Urinary bladder (tissue), 4 donors: ENCODE measurements around the gene ACOT13. TPM values are rescaled to one million over a fixed set of nuclear protein-coding genes. Genes with fewer than 3 reads are reported as not detected.
"Not testable (repeated sequence)": the region's sequence is repeated elsewhere in the genome, so short reads cannot be mapped to it uniquely, and the experiment has no call there.

Source experiments
- DNase-seq: peaks from one replicate; pipeline ENCODE4 v3.0.0-alpha.2; 2015; ENCODE audit errors: extremely low spot score
- H3K27ac ChIP-seq: one replicate; pipeline ENCODE4 v1.5.1; 2013; ENCODE audit warnings: low read depth, mild to moderate bottlenecking, moderate library complexity
- H3K36me3 ChIP-seq: one replicate; pipeline ENCODE4 v1.6.1; 2013; ENCODE audit warnings: mild to moderate bottlenecking, moderate library complexity; ENCODE audit not compliant: insufficient read depth
- H3K4me1 ChIP-seq: one replicate; pipeline ENCODE4 v1.6.1; 2013; ENCODE audit warnings: mild to moderate bottlenecking, moderate library complexity; ENCODE audit not compliant: insufficient read depth
- H3K4me3 ChIP-seq: one replicate; pipeline ENCODE4 v1.5.1; 2013; ENCODE audit warnings: low read depth, low read length
- WGBS: extraction: QIAGEN DNeasy Blood & Tissue Kit; methylation state at CpG from one replicate; pipeline ENCODE4 v1.1.7; 2013; 5-methylcytosine and 5-hydroxymethylcytosine counted together
- polyA plus RNA-seq: library from polyadenylated mRNA; stranded (reverse); fragments of 200-250 nt; gene quantifications from one replicate; pipeline ENCODE4 v1.2.3, GENCODE V29; 2013
- total RNA-seq: library from RNA; depleted of rRNA; stranded (reverse); fragments of >200 nt; gene quantifications from one replicate; pipeline ENCODE4 v1.2.3, GENCODE V29; 2014
- donor health status: healthy with polysubstance abuse.
- donor health status: healthy.

Gene ACOT13
- total and polyA plus RNA-seq, 2 donors: 8.7 to 12.0 TPM

DNA sequence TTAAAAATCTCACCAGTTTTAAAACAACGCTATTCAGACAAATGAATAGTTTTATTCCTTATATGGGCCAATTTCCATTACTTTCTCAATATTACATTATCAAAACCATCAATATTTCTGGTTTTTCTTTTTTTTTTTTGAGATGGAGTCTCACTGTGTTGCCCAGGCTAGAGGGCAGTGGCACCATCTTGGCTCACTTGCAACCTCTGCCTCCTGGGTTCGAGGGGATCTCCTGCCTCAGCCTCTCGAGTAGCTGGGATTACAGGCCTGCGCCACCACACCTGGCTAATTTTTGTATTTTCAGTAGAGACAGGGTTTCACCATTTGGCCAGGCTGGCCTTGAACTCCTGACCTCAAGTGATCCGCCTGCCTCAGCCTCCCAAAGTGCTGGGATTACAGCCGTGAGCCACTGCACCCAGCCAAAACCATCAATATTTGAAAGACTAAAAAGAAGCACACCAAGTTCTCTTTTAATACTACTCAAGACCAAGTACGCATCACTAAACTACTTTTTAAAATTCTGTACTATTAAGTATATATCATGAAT is 49.8 kb downstream of the ACOT13 start:
- WGBS: 76% methylated on average over 7 of the region's 7 CpGs
- not testable (repeated sequence) for DNase-seq, H3K4me1 ChIP-seq, H3K27ac ChIP-seq, H3K36me3 ChIP-seq
- peak overlapping the region; percentile 37 for H3K4me3 ChIP-seq

DNA sequence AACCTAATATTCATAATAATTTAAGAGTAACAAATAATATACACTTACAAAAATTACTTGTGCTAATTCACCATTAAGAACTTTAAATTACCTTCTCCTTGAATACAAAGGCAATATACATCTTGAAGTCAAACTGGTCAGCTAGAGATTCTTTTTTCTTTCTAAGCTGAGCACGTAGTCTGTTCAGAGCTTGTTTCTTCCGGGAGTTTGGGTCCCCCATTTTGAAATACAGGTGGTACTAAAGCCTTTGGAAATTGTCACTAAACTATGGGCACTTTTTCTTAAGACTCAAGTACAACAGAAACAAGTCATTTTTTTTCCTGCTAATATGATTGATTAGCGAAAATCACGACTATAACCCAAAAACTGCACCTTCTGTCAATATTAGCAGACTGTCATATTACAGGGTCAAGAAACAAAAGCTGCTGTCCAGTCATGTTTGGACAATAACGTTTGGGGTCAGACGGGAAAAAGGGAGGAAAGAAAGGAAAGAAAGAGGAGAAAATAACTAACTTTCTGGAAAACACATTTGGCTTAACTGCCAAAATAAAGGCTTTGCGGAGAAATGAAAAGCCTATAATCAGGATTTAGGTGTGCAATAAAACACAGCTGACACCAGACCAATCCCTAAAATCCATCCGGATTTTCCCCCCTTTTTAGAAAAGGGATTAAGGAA is 51.7 kb downstream of the ACOT13 start:
- 14% methylated on average over 8 of the region's 8 CpGs for WGBS
- Histone ChIP-seq H3K27ac (peak overlapping the region; percentile 91), H3K4me1 (peaks cover 2% of the 10 kb centered on the region), H3K36me3 (peaks cover 5% of the 10 kb centered on the region), H3K4me3 (peak overlapping the region; percentile 99)
- DNase-seq: no peak

DNA sequence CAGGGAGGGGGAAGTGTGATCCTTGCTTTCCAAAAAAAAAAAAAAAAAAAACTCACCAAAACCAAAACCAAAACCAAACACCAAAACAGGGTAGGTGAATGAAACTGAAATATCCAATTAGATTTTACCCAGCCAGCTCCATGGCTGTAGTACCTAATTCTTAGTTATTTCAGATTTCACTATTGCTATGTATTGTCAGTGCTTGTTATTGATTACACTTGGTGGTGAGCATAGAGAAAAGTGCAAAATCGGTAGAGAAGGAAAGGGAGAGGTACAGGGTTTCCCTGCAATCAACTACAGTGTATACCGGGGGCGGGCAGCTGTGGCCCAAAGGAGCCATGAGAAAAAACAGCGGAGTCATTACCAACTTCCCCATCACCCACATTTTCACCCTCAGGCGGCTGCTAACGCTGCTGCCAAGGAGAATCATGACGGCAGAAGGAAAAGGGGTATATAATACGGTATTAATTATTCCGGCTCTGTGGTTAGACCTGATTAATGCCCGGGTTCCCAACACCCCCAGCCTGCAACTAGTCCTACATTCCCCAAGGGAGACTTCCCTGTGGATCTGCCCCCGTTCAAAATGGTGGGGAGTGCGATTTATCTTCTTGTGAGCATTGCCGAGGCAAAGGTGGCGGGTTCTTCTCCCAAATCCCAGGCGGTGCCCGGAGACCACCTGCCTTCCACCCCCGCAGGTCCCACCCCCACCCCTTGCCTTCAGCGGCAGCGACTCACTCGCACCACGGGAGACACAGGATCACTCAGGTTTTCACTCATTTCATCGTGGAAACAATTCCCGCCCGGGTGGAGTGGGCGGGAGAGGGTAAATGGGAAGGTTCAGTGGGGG is 52.5 kb downstream of the ACOT13 start, which contains the start of gene C6orf62:
Gene C6orf62, minus strand, starts transcription at position 30 of the 847 bp plus-strand sequence. CDS start 486 bp downstream, outside the sequence.
- H3K4me3 ChIP-seq: peak within 1 kb of the TSS; percentile 99
- H3K4me1 ChIP-seq: peaks cover 2% of the 10 kb centered on the region
- no peak for DNase-seq
- peak within 1 kb of the TSS; percentile 99 for H3K27ac ChIP-seq
- under 1% methylated on average over 25 of the region's 25 CpGs for WGBS
- peaks cover 5% of the 10 kb centered on the region for H3K36me3 ChIP-seq

DNA sequence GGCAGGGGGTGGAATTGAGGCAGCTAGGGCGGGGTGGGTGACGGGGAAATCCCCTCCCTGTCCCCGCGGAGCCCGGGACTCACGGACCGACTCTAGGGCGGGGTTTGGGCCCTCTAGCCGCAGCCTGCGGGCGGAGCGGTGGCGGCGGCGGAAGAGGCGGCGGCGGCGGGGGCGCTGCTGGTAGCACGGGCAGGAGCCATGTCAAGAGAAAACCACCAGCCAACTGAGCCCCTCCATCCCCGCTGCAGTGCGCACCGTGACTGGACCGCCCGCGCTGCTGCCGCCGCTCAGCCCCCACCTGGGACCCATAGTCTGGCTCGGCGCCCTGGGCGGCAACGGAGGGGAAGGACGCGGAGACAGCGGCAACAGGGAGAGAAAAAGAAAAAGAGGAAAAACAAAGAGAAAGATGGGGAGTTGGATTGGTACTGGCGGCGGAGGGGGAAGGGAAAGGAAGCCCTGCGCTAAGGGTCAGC is 53.3 kb downstream of the ACOT13 start:
- H3K4me3 ChIP-seq: peak overlapping the region; percentile 99
- WGBS: under 1% methylated on average over 39 of the region's 39 CpGs
- DNase-seq: no peak
- H3K27ac ChIP-seq: peak overlapping the region; percentile 99
- peaks cover 2% of the 10 kb centered on the region for H3K36me3 ChIP-seq
- H3K4me1 ChIP-seq: peaks cover 1% of the 10 kb centered on the region

DNA sequence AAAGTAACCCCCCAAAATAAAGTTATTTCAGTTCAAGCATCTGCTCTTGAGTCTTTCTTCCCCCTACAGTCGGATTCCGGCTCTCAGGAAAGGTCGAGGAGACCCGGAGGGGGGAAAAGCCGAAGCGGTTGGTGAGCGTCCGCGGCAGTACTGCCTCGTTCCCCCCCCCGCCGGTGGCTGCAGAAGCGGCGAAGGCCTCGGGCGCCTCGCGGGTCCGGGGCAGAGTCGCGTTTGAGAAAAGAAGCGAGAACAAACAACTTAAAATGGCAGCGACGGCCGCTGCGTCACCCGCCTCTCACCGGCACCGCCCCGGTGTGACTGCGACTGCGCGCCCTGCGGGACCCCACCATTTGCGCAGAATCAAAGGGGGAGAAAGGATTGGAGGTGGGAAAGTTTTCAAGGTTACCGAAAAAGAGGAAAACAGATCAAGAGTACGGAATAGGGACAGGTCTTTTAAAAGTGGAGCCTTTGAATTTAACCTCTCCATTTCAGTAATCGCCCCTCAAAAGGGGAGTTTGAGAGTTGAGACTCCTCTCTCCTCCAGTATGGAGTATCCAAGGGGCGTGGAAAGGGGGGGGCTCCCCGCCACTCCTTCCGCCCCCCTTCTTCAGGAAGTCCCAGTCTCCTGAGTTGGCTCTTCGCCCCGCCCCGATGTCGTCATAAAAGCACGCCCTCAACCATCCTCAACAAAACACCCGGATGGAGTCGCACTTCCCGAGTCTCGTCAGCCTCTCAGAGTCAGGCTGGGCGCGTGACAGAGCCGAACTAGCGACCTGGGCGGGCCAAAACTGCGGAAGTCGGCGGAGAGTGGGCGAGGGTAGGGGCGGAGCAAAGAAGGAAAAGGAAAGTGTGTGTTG is 54.0 kb downstream of the ACOT13 start:
- peak overlapping the region; percentile 99 for H3K4me3 ChIP-seq
- H3K4me1 ChIP-seq: peaks cover 1% of the 10 kb centered on the region
- DNase-seq: peak; percentile 100
- H3K36me3 ChIP-seq: peaks cover 2% of the 10 kb centered on the region
- peak overlapping the region; percentile 99 for H3K27ac ChIP-seq
- WGBS: under 1% methylated on average over 60 of the region's 60 CpGs

DNA sequence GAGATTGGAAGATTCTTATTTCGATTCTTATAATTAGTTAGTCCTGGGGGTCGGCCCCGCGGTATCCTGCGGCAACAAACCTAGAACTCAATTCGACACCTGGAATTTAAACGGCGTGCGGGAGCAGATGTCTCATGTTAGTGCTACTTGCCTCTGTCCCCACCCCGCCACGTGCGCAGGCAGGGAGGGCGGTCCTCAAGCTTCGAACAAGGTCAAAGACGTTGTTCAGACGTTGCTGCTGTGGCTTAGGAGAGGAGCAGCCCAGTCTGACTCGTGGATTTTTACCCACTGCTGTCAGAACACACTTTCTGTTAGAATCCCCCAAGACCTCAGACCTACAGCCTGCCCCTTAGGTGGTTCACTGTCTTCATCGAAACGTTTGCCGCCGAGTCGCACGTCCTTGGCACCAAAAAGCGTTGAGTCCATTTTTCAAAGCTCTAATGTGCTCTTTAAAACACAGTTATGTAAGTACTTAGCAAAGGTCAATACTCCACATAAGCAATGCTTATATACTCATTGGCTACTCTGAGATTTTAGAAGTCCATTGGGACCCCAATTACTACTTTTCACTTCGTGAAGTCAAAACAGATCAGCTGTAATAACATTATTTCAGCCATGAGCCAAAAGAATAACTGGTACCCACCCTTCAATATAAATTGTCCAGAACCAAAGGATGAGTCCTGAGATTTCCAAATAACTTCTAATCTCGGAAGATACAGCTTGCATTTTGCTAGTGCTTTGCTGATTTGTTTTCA is 54.8 kb downstream of the ACOT13 start:
- Histone ChIP-seq H3K36me3 (no peaks in the 10 kb centered on the region), H3K27ac (peak overlapping the region; percentile 91), H3K4me1 (peaks cover 1% of the 10 kb centered on the region), H3K4me3 (peak overlapping the region; percentile 43)
- 3% methylated on average over 26 of the region's 26 CpGs for WGBS
- no peak for DNase-seq

DNA sequence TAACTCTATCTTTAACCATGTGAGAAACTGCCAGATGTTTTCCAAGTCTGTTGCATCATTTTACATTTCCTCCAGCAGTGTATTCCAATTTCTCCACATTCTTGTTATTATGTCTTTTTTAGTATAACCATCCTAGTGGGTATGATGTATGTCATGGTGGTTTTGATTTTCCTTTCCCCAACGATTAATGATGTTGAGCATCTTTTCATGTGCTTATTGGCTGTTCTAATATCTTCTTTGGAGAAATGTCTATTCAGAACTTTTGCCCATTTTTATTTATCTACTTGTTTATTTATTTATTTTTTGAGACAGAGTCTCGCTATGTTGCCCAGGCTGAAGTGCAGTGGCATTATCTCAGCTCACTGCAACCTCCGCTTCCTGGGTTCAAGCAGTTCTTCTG is 56.4 kb downstream of the ACOT13 start:
- H3K36me3 ChIP-seq: no peaks in the 10 kb centered on the region
- DNase-seq: no peak
- H3K27ac ChIP-seq: no peak overlapping the region
- peaks cover 1% of the 10 kb centered on the region for H3K4me1 ChIP-seq
- no peak overlapping the region for H3K4me3 ChIP-seq
- WGBS: 94% methylated on average over 3 of the region's 3 CpGs

DNA sequence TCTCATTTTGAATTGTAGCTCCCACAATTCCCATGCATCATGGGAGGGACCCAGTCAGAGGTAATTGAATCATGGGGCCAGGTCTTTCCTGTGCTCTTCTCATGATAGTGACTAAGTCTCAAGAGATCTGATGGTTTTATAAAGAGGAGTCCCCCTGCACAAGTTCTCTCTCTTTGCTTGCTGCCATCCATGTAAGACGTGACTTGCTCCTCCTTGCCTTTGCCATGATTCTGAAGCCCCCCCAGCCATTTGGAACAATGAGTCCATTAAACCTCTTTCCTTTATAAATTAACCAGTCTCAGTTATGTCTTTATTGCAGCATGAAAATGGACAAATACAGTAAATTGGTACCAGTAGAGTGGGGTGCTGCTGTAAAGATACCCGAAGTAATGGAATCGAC is 63.8 kb downstream of the ACOT13 start:
- H3K4me1 ChIP-seq, DNase-seq, H3K4me3 ChIP-seq, H3K27ac ChIP-seq, H3K36me3 ChIP-seq: not testable (repeated sequence)
- WGBS: 95% methylated on average over 3 of the region's 3 CpGs

DNA sequence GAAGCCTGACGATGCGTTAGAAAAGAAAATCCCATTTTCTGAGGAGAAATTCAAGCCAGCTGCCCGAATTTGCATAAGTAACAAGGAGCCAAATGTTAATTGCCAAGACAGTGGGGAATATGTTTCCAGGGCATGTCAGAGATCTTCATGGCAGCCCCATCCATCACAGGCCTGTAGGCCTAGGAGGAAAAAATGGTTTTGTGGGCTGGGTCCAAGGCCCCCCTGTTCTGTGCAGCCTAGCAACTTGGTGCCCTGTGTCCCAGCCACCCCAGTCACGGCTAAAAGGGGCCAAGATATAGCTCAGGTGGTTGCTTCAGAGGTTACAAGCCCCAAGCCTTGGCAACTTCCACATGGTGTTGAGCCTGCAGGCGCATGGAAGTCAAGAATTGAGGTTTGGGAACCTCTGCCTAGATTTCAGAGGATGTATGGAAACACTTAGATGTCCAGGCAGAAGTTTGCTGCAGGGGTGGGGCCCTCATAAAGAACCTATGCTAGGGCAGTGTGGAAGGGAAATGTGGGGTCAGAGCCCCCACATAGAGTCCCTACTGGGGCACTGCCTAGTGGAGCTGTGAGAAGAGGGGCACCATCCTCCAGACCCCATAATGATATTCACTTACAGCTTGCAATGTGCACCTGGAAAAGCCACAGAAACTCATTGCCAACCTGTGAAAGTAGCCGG is 64.7 kb downstream of the ACOT13 start:
- DNase-seq, H3K4me1 ChIP-seq, H3K4me3 ChIP-seq, H3K27ac ChIP-seq, H3K36me3 ChIP-seq: not testable (repeated sequence)
- WGBS: 86% methylated on average over 6 of the region's 6 CpGs

DNA sequence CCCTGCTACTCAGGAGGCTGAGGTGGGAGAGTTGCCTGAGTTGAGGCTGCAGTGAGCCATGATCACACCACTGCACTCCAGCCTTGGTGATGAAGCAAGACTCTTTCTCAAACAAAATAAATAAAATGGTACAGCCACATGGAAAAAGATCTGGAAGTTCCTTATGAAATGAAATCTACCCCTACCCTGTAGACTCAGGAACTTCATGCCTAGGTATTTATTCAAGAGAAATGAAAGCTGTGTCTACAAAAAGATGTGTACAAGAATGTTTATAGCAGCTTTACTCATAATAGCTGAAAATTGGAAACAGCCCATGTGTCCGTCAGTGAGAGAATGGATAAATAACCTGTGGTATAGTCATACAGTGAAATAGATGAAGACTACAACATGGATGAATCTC is 67.3 kb downstream of the ACOT13 start:
- Histone ChIP-seq H3K27ac (no peak overlapping the region), H3K4me1 (no peaks in the 10 kb centered on the region), H3K36me3 (no peaks in the 10 kb centered on the region), H3K4me3 (no peak overlapping the region)
- DNase-seq: no peak
- 85% methylated on average over 1 of the region's 1 CpG for WGBS

DNA sequence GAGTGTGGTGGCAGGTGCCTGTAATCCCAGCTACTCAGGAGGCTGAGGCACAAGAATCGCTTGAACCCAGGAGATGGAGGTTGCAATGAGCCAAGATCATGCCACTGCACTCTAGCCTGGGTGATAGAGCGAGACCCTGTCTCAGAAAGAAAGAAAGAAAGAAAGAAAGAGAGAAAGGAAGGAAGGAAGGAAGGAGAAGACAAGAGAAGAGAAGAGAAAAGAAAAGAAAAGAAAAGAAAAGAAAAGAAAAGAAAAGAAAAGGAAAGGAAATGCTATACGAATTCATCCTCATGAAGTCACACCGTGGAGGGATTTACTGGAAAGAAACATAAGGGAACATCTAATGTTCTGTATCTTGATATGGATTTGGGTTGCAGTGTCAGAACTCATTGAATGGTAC is 67.8 kb downstream of the ACOT13 start:
- 91% methylated on average over 4 of the region's 4 CpGs for WGBS
- not testable (repeated sequence) for DNase-seq, H3K4me1 ChIP-seq, H3K27ac ChIP-seq, H3K36me3 ChIP-seq, H3K4me3 ChIP-seq

DNA sequence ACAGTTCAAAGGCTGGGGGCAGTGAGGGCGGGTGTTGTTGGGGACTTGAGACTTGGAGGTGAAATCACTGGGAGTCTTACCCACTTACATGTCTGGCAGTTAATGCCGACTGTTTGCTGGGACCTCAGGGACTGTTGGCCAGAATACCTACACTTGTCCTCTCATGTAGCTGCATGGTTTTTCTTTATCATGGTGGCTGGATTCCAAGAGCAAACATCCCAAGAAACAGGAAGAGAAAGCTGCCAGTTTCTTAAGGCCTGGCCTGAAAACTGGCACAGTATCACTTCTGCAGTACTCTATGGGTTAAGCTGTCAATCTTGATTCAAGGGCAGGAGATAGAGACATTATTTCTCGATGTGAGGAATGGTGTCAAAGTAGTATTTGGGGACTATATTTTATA is 71.9 kb downstream of the ACOT13 start:
- no peak for DNase-seq
- WGBS: 64% methylated on average over 3 of the region's 3 CpGs
- Histone ChIP-seq H3K4me3 (no peak overlapping the region), H3K27ac (no peak overlapping the region), H3K4me1 (no peaks in the 10 kb centered on the region), H3K36me3 (no peaks in the 10 kb centered on the region)
